Astrocyte of the spinal cord (primary cell): ENCODE measurements around the gene DHRS7B.

Experiments
- DNase-seq: peaks from one replicate; pipeline ENCODE4 v3.0.0; 2011; ENCODE audit warnings: low read depth, low spot score
- H3K4me3 ChIP-seq: 2 replicates; pipeline ENCODE4 v1.5.1; 2011; ENCODE audit warnings: low read depth, mild to moderate bottlenecking, low read length, moderate library complexity
- in situ Hi-C: cut with HindIII; loops from 2 replicates; pipeline ENCODE4 v1.10.0; 2017; ENCODE audit warnings: low sequenced_read_pairs
- TF ChIP-seq, protein P1 (sequence below): IDR thresholded peaks from 2 replicates; pipeline ENCODE4 v1.5.1; 2012; ENCODE audit warnings: low read depth, mild to moderate bottlenecking, low read length, inconsistent platforms

Gene DHRS7B

DNA sequence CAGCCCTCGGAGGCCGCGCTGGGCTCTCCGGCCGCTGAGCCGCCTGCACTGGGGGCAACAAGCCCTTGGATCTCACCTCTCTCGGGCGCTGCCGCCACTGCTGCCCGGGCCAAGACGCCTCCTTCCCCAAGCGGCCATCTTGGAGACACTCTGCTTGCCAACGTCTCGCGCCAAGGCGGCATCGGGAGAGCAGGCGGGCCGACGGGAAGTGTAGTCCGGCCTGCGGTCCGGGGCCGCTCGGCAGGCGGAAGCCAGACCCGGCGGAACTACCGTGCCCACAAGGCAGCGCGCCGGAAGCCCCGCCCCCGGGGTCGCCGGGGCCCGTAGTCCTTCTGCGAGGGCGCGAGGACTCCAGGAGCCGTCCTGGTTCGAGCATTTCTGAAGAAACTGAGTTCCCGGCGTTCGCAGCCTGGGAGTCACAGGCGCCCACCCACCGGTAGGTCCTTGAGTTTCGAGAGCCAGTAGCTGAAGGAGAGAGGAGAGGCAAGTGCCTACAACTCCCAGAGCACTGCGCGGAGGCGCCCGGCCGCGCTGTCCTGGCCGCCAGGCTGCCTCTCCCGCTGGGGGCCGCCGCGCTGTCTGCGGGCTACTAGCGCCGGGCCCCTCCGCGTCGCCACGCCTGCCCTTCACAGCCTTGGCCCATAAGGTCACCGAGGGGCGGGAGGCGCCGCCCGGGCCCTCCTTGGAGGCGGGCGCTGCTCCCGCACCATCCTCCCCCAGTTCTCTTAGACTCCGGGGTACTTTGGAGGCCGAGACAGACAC lies 87.4 kb downstream of the DHRS7B start, which contains the start of gene TMEM11:
TMEM11 (minus strand) TSS at position 147 of the 762 bp plus-strand sequence; CDS start at position 138, 9 bp downstream.
- in situ Hi-C loops: no loop called here
- peak within 1 kb of the TSS; percentile 99 for H3K4me3 ChIP-seq
- DNase-seq: peak; percentile 96
- TF ChIP-seq, protein P1, sequence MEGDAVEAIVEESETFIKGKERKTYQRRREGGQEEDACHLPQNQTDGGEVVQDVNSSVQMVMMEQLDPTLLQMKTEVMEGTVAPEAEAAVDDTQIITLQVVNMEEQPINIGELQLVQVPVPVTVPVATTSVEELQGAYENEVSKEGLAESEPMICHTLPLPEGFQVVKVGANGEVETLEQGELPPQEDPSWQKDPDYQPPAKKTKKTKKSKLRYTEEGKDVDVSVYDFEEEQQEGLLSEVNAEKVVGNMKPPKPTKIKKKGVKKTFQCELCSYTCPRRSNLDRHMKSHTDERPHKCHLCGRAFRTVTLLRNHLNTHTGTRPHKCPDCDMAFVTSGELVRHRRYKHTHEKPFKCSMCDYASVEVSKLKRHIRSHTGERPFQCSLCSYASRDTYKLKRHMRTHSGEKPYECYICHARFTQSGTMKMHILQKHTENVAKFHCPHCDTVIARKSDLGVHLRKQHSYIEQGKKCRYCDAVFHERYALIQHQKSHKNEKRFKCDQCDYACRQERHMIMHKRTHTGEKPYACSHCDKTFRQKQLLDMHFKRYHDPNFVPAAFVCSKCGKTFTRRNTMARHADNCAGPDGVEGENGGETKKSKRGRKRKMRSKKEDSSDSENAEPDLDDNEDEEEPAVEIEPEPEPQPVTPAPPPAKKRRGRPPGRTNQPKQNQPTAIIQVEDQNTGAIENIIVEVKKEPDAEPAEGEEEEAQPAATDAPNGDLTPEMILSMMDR: peak; percentile 0

DNA sequence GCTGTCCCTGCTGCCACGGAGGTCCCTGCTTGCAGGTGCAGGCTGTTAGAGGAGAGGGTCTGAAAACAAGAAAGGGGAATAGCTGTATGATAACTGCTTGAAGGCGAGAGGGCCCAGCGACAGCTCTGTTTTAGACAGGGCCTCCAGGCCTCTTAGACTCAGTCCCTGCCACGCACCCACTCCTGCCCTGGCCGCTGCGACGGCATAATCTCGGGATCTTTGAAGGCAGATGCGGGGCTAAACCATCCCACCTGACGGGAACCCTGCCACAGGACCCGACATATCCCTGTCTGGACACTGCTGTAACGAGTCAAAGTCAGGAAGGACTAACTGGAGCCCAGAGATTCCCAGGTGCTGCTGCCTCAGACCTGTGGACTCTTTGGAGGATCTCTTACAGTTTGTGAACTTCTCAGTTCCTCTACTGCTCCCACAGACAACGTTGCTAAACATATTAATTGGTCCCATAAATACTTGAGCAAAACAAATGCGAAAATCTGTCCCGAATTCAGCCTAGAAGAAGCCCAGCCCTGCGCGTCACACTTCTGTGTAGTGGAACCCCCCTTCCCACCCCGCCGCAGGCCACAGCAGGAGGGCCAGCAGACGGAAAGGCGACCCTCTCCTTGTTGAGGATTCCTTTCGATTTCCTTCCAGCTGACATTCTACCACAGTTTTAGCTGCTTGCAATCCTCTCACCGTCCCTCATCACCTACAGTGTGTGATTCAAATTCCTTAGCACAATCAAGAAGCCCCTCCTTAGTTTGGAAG lies 88.2 kb downstream of the DHRS7B start:
- in situ Hi-C loops: no loop called here
- DNase-seq: no peak
- H3K4me3 ChIP-seq: peak overlapping the region; percentile 99
- TF ChIP-seq, protein P1: no peak

DNA sequence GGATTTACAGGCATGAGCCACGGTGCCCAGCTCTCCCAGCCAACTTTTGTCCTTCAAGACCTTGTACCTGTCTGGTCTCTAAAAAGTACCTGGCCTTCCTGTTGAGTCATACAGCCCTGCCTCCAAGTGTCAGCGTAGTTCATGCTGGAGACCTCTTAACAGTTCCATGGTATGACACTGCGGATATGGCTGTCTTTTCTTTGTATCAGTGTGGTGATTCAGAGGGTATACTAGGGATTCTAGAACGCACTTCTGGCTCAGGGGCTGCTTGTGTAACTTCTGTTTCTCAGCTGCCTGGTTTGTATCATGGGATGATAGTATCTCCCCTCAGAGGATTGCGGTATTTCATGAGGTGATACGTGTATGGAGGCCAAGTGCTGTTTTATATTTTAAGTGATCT lies 89.2 kb downstream of the DHRS7B start:
- in situ Hi-C loops: no loop called here
- H3K4me3 ChIP-seq: no peak overlapping the region
- TF ChIP-seq, protein P1: no peak
- DNase-seq: no peak

DNA sequence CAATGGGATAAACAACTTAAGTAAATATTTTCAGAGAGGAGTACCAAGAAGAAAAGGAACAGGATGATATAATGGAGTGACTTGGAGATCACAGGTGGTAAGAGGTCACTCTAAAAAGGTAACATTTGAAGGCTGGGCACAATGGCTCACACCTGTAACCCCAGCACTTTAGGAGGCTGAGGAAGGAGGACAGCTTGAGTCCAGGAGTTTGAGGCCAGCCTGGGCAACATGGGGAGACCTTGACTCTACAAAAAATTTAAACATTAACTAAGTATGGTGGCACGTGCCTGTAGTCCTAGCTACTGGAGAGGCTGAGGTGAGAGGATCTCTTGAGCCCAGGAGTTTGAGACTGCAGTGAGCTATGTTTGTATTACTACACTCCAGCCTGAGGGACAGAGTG lies 90.6 kb downstream of the DHRS7B start:
- in situ Hi-C loops: no loop called here
- DNase-seq: no peak
- H3K4me3 ChIP-seq: no peak overlapping the region
- TF ChIP-seq, protein P1: no peak

DNA sequence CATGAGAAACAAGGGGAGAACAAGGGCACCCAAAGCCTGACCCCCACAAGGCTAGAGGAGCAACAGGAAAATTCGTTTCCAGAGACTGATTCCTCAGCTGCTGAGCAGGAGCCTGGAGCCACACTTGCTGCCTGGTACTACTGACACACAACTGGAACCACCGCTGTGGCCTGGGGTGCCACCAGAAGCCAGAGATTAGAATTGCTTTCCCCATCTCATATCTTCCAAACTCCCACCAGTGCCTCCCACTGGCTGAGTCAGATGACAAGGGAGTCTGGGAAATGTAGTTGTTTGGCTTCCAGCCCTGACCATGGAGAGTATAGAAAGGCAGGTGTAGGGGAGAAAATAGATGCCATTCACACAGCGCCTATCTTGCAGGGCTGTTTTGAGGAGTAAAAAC lies 91.3 kb downstream of the DHRS7B start:
- H3K4me3 ChIP-seq: no peak overlapping the region
- DNase-seq: no peak
- TF ChIP-seq, protein P1: no peak
- in situ Hi-C loops: no loop called here

DNA sequence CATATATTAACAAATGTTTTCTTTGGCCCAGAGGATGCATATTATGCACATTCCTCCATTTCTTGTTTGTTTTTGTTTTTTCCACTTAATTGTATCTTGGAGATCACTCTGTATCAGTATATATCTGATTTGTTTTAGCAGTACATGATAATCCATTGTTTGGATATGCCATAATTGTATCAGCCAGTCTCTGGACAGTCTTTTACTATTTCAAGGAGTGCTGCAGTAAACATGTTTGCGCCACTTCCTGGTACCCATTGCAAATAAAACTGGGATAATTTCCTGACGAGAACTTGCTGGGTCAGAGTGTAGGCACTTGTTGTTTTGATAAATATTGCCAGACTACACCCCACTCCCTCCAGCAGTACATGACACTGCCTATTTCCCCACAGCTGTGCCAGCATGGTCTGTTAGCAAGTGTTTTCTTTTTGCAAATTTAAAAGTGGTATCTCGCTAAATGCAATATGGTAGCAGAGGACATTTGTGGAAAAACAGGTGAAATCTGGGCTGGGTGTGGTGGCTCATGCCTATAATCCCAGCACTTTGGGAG lies 92.1 kb downstream of the DHRS7B start:
- in situ Hi-C loops: no loop called here
- TF ChIP-seq, protein P1: no peak
- H3K4me3 ChIP-seq: no peak overlapping the region
- DNase-seq: no peak
